ENCODE results near the gene RRP15.

RRP15 gene

DNA sequence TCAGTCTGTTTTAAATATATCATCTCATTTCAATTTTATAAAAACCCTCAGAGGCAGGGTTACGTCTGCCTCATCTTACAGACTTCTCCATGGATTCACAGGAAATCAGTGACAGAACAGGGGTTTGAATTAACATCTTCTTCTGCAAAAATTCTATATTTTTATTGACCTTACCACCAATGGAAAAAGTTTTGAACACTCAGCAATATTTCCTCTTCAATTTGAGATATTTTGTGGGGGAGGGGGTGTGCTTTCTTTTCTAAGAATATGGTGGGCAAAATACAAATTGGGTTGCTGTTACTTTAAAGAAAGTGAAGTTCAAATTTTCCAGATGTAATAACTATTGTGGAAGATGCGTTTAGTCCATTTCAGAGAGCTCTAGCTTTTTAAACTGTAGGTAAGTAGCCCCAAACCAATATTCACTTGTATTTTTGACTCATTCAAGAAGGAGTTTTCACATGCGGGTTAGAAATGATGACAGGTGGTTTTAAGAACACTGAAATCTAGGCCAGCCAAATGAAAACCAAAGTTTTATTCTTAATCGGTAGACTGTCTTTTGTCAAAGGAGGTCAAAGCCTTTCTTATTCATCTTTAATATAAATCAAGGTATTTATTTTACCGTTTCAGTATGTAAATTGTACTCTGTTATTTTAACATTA, 77.5 kb downstream of the RRP15 start:
- DNase-seq (ENCODE audit: low spot score), result no peak

DNA sequence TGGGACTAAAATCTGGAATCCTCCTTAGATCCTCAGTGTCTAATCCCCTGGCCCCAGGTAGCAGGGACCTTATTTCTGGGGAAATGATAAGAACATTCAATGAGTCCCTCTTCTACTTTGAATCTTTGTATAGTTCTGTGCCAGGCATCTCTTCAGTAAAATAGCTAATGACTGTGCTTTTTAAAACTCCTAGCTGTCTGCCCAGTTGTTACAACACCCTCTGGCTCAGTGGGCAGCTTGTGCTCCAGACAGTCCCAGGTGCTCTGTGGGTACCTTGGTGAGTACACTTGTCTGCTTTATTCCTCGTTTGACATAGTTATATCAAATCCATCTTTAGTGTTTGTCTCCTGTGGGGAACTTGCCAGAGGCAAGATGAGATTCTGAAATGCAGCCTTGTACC, 78.0 kb downstream of the RRP15 start:
- no peak for DNase-seq (ENCODE audit: low spot score)

DNA sequence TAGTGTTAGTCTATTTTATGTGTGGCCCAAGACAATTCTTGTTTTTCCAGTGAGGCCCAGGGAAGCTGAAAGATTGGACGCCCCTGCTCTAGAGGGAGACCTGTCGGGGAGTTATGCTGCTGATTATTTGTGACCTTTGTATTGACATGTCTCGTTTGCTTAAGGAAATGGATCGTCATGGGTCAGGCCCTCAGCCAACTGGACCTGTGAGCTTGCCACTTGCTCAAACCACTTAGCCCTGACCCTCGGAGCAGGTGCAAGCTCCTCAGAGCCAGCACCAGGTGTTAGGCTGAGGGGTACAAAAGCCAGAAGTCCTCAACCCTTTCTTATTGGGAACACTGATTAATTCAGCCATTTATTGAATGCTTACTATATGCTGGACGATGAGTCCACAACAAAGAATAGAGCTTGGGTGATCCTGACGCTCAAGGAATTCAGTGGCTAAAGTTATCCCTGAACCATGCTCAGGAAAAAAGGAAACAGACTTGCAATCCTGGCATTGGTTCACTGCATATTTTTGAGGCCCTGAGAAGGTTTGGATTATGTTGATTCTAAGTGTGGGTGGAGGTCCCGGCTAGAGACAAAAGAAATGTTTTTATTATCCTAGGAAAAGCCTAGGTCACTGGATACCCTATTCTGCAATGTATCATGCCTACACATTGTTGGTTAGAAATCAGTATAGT, 79.1 kb downstream of the RRP15 start:
- no peak for DNase-seq (ENCODE audit: low spot score)

DNA sequence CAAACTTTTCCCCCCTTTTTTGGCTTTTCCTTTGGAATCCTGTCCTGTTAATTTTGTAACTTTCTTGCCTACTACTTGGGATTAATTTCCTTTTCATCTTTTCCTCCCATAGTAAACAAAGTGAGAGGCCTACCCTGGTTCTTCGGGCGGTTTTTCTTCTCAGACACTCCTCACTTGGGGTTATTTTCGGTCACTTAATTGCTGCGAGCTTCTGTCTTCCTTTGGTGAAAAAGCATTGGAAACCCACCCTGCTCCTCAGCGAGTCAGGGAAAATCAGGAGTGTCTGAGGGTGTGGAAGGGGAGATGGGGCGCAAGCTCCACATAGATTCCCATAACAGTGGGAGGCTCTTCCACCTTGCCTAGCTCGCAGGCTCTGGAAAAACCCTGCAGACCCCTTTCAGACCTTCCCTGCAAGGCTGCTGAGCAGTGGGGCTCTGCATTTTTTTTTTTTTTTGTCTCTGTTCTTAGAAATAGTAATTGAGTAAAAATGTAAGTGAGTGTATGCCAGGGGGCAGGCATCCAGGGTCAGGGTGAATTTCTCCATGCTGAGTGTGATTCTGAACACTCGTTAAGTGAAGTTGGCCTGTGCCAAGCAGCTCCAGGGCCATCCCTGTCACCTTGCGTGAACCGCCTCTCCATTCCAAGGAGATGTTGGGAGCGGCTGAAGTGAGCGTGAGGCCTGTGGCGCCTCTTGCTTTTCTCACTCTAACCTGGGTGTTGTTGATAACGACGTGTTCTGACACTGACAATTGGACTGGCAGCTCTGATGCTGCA, 80.3 kb downstream of the RRP15 start:
- DNase-seq (ENCODE audit: low spot score), result no peak

DNA sequence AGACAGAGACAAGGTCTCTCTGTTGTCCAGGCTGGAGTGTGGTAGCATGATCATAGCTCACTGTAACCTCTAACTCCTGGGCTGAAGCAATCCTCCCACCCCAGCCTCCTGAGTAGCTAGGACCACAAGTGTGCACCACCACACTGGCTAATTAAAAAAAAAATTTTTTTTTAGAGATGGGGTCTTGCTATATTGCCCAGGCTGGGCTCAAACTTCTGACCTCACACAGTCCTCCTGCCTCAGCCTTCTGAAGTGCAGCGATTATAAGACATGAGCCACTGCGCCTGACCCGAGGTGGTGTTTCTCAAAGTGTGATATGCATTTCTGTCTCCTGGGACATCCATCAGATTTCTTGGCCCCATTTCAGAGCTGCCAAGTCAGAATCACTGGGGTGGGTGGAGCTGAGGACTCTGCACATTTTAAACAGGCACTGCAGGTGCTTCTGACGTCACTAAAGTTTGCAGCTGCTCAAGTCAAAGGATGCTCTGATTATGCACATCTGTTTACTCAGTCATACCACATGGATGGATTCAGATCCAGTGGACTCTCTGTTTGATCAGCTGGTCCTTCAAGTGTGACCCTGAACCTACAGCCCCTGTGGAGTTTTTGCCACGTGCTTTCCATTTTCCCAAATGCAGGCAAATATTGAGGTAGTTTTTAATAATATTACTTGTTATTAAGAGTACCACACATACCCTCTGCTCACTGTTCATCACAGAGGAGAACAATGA, 81.4 kb downstream of the RRP15 start:
- no peak for DNase-seq (ENCODE audit: low spot score)

DNA sequence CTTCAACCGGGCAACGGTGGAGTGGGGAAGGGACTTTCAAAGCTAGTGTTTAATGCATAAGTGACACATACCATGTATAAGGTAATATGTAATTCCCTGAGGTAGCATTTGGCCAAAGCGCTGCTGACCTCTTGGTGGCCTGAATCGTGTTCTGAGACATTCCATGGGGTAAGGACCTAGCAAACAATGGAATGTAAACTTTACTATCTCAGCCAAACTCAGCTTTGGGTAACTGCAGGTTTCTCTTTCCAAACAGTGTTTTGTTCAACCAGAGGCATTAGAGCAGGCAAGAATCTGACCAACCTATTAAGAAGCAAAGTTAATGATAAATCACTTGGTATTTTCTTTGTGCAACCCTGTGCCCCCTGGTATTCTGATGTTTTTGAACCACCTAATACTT, 82.0 kb downstream of the RRP15 start:
- DNase-seq (ENCODE audit: low spot score), result no peak

DNA sequence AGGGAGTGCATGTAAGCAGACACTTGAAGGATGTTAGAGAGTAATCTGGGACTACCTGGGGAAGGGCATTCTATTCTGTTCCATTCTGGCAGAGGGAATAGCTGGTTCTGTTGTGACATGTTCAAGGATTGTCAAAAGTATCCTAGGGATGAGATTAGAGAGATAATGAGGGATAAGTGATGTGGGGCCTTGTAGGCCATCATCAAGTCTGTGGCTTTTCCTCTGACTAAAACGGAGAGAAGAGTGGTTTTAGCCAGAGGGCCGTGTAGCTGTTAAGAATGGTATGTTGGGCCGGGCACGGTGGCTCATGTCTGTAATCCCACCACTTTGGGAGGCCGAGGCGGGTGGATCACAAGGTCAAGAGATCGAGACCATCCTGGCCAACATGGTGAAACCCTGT, 83.6 kb downstream of the RRP15 start:
- no peak for DNase-seq (ENCODE audit: low spot score)

DNA sequence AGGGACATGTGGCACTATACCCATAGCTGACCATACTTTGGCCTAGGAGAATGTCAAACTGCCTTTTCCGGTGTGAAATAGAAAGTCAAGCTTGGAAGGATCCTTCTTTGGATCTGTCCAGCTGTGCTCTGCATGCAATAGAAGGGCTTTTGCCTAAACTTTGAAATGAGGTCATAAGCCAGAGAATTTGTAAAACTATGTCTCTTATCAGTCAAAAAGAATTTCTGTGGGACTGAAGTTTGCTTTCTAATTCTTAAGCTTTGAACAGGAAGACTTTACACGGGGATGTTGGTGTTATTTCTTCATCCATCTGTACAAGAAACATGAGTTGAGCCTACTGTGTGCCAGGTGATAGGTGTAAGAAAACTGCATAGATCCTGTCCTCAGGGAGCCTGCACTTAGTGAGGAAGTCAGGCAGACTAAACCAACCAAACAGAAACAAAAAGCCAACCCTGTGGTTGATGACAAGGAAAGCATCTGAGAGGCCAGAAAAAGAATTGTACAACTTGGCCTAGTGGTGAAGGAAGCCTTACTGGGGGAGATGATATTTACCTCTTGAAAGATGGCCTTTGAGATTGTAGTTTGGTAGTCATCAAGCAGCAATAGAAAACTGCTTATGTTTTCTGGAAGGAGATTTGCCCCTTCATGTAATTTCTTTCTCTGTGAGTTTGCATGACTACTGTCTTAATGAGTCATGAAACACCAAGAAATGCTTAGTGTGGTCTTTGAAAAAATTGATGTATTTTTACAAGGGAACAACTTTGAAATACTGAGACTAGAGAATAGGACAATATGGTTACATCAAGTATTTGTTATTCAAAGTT, 84.8 kb downstream of the RRP15 start:
- no peak for DNase-seq (ENCODE audit: low spot score)

DNA sequence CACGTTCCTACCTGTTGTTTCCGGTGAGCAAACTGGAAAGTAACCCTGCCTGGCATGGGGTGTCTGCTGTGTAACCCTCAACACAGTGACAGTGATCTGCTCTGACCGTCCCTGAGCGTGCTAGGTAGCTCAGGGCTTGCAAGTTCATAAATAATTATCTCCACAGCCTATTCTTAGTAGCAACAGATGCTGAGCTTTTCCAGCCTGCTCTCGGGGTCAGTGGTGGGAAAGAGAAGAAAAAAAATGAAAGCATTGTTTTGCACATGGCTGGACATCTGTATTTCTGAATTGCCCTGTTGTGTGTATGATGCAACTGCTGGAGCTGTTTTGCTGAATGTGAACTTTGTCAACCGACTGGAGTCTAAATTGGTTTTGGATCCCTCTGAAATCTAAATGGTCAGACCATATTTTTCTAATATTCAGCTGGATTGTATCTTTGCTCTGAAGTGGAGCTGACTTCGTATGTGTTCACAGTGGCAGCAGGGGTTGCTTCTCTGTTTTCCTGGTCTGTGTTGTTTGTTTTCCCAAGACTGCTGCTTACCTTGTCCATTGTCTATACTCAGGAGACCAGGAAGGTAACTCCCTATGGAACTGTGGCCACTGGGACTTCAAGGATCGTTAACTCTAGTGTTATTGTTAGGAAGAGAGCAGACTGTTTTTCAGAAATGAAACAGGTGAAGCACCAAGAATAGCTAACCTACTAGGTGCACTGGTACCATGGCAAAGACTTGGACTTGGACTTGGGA, 87.0 kb downstream of the RRP15 start:
- DNase-seq (ENCODE audit: low spot score), result no peak

DNA sequence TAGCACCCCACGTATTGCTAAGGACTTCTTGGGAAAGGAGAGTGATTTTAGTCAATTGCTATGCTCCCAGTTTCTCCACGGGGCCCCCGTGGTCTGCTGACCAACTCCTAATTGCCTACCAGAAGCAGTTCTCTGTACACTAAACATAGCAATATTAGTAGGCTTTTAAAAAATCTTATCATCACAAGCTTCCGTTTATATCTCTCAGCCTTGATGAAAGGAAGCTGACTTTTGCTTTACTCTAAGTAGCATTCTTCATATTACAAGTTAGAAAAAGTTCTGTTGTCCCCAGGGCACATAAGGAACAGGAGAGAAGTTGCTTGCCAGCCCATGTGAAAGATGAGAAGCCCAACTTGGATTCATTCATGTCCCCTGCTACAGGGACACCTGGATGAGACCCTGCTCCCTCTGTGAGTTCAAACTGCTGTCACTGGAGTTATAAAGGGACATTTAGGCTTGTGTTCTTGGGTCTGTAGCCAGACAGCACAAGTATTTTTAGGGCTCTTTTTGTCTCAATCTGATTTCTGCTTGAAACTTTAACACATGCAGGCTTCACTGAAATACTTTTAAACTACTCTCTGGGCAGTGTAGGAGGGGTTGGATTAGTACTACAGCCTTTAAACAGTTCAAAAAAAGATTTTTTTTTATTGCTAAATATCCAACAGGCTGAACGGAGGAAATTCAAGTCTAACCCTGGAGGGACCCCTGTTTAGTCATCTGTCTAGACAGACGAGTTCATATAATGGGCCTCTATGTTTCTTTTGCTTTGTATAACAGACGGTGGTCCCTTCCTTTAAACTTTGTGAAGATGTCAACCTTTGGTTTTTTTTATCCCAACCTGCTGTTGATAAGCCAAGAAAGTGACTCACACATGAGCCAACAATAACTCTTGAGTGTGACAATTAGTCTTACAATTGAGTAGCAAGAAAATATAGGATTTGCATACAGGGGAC, 89.6 kb downstream of the RRP15 start:
- DNase-seq (ENCODE audit: low spot score), result peak; percentile 33

DNA sequence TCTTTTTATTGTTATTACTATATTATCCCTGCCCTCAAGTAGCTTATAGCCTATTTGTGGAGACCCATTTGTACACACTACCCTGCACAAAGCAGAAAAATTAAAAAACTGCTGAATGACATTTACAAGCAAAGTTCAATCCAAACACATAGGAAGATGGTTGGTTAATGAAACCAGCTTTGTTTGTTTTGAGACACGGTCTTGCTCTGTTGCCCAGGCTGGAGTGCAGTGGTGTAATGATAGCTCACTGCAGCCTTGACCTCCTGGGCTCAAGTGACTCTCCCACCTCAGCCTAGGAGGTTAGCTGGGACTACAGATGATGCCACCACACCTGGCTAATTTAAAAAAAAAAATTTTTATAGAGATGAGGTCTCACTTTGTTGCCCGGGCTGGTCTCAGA, 91.6 kb downstream of the RRP15 start:
- DNase-seq (ENCODE audit: low spot score), result no peak

DNA sequence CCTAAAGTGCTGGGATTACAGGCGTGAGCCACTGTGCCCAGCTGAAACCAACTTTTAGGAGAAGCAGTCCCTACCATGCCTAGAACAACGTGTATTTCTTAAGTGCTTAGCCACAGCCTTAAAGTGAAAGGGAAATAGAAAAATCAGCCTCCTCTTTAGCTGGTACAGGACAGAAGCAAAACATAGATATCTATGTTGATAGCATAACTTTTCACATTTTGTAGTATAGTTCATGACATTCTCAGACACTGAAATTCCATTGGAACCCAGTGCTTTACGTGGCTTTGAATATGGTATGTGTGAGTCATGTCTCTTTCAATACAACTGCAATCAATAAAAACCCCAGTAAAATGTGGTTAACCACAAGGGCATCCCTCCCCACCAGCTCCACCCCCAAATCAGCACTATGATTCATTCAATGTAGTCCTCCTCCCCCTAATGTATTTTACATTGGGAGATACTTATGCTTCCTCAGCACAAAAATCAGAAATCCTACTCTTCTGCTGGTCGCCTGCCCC, 92.1 kb downstream of the RRP15 start:
- DNase-seq (ENCODE audit: low spot score), result peak; percentile 88

DNA sequence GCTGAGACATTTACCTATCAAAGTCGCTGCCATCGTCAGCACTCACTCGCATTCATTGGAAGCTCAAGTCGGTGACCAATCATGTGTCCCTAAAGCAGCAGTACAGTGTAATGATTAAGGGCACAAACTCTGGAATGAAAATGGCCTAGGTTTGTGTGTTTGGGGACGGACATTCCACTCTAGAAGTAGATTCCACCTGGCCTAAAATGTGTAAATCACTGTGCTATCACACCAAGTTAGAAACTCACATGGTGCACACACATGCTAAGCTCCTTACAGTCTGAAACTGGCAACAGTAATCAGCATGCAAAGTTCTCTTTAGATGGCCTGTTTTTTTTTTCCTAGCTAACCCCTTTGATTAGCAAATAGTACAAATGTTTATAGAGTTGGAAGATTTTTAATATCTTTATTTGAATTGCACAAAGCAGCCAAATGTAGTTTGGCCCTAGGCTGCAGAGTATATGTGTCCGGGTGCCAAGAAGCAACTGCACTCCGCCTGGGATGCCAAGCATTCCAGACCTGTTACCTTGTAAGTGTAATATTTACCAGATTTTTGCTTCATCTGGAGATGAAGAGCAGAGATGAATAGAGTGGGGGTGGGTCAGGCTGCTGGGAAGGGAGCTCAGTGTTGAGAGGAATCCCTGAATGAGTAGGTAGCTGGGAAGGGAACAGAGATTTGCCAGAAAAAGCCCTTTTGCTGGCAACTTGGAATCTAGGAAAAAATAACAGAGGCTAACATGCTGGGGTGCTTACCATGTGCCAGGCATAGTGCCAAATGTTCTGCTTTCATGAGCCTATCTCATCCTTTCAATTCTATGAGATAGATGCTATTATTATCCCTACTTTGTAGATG, 95.3 kb downstream of the RRP15 start:
- peak; percentile 60 for DNase-seq (ENCODE audit: low spot score)

DNA sequence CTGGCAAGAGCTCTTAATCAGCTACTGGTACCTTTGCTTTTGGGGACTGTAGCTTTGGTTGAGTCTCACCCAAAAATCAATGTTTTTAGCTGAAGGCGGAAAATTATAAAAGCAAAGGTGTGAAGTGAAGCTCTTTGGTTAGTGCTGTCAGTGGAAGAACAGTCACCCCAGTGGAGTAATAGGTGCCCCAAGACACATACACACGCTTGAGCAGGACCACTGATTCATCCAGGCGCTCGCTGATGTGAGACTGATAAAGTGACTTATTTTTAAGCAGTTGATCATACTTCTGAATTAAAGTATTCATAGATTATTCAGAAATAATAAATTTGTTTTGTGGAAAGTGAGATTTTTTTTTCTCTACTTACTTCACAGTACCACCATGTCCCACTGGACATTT, 97.2 kb downstream of the RRP15 start:
- DNase-seq (ENCODE audit: low spot score), result no peak

DNA sequence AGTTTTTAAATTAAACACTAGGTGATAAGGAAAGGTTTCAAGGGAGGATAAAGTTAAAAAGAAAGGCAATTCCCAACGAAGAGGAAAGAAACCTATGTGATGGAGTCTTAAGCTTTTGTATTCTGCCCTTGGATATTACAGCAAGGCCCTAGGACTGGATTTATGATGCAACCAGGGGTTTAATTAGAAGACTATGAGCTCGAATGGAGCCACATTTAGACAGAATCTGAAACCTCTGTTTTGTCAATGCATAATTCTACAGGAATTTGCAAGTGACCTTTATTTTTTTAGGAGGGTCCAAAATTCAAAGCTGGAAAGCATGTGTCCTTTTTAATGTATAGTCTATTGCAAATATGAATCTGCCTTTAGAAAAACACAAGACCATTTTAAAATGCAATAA, 98.0 kb downstream of the RRP15 start:
- DNase-seq (ENCODE audit: low spot score), result no peak

DNA sequence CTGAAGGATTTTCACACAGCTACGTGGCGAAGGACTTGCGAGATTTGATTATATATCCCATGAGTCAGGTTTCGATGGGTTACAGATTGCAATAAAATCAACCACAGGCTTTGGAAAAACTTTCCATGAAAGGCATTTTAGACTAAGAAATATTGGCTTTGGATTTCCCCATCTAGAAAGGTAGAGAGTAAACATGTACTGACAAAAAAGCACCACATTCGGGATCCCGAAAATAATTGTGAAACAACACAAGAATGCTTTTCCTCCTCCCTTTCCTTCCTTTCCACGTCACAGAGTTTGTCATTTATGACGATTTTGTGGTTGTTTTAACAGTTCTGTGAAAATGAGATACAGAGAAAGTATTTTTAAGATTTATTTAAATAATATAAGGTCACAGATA, 98.6 kb downstream of the RRP15 start:
- no peak for DNase-seq (ENCODE audit: low spot score)

DNA sequence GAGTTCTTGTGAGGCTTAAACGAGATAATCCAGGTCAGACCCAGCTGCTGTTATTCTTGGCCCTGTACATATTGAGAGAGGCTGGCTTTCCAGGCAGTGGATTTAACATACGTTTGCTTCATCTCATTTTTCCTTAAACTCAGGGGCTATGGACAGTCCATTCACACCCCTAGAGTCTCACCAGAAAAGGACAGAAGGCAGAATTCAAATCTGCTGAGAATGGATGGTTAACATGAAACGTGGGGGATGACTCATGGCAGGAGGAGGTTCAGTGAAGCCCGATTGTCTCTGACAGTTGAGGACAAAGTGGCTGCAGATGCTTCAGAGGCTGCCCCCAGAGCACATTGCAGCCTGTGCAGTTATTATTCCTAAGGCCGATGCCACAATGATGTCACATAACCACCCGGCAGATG, 99.5 kb downstream of the RRP15 start:
- DNase-seq (ENCODE audit: low spot score), result no peak

All from LoVo (cell line).